ENCODE data around the gene EML4.

- TF ChIP-seq, protein P1, sequence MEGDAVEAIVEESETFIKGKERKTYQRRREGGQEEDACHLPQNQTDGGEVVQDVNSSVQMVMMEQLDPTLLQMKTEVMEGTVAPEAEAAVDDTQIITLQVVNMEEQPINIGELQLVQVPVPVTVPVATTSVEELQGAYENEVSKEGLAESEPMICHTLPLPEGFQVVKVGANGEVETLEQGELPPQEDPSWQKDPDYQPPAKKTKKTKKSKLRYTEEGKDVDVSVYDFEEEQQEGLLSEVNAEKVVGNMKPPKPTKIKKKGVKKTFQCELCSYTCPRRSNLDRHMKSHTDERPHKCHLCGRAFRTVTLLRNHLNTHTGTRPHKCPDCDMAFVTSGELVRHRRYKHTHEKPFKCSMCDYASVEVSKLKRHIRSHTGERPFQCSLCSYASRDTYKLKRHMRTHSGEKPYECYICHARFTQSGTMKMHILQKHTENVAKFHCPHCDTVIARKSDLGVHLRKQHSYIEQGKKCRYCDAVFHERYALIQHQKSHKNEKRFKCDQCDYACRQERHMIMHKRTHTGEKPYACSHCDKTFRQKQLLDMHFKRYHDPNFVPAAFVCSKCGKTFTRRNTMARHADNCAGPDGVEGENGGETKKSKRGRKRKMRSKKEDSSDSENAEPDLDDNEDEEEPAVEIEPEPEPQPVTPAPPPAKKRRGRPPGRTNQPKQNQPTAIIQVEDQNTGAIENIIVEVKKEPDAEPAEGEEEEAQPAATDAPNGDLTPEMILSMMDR (IDR thresholded peaks at IDR 0.05): no peak
- no peak for TF ChIP-seq SIN3A (IDR thresholded peaks at IDR 0.05; ENCODE audit: borderline replicate concordance, insufficient read depth, low read depth, low read length)
- no peak for TF ChIP-seq POLR2AphosphoS5 (IDR thresholded peaks at IDR 0.05; ENCODE audit: low read depth, low read length)
- TF ChIP-seq REST (IDR thresholded peaks at IDR 0.05; ENCODE audit: insufficient read depth in 1 of 2, low read depth in 2 of 2, low read length in 1 of 2): no peak
- no peak for TF ChIP-seq TCF7L2 (IDR thresholded peaks at IDR 0.05; ENCODE audit: low read depth, low read length)
Observed at GRCh38 chr2:42324949-42325348, 155.8 kb downstream of the EML4 start.

Data from Panc1 (cell line).